Activated CD8-positive, alpha-beta memory T cell treated with anti-CD3 and anti-CD28 coated beads, Interleukin-2, amount 50 U/mL, for 48 hours (primary cell): Measurements from ENCODE around the gene MT1F.
"Not testable (repeated sequence)": the region's sequence is repeated elsewhere in the genome, so short reads cannot be mapped to it uniquely, and the experiment has no call there.

Experiments used
- DNase-seq: peaks from one replicate; pipeline ENCODE4 v3.0.0-alpha.2; 2020

Gene MT1F

DNA sequence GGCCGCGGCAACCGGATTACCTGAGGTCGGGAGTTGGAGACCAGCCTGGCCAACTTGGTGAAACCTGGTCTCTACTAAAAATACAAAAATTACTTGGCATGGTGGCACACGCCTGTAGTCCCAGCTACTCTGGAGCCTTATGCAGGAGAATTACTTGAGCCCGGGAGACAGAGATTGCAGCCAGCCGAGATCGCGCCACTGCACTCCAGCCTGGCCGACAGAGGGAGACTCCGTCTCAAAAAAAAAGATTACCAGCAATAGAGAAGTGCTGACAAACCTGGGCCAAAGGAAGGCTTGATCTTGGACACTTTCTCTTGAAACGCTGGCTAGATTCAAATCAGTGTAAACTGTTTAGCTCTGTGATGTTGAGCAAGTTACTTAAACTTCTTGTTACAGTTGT, 16.2 kb downstream of the MT1F start:
- no peak for DNase-seq

DNA sequence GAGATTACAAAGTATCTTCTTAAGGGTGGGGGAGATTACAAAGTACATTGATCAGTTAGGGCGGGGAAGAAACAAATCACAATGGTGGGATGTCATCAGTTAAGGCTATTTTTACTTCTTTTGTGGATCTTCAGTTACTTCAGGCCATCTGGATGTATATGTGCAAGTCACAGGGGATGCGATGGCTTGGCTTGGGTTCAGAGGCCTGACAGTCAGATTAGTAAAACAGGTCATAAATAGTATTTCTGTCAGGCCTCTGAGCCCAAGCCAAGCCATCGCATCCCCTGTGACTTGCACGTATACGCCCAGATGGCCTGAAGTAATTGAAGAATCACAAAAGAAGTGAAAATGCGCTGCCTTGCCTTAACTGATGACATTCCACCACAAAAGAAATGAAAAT, 16.8 kb downstream of the MT1F start:
- DNase-seq, result not testable (repeated sequence)

DNA sequence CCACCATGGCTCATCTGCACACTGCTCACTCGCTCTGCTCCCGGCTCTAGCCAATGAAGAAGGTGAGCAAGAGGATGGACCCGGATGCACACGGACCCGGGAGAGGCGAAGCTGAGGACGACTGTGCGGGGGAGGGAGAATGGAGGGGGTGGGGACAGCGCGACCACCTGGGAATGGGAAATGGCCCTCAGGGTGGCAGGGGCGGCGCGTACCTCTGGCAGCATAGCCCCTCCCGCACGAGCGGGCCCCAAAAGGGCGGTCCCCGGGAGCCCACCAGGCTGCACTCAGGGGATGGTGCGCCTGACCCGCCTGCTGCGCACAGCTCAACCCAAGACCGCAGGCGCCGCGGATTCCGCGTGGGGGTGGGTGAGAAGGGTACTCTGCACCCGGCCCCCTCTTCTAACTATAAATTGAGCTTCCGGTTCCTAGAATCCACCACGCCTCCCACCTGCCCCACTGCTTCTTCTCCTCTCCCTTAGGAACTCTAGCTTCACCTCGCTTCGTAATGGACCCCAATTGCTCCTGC, 18.0 kb downstream of the MT1F start:
- DNase-seq, result peak; percentile 80

GRCh38 chr16:56677474-56677873, 19.7 kb downstream of the MT1F start:
- DNase-seq, result no peak

- no peak for DNase-seq
Observed at GRCh38 chr16:56679078-56679730, 21.4 kb downstream of the MT1F start.

GRCh38 chr16:56679818-56680217, 22.1 kb downstream of the MT1F start:
- no peak for DNase-seq

DNA sequence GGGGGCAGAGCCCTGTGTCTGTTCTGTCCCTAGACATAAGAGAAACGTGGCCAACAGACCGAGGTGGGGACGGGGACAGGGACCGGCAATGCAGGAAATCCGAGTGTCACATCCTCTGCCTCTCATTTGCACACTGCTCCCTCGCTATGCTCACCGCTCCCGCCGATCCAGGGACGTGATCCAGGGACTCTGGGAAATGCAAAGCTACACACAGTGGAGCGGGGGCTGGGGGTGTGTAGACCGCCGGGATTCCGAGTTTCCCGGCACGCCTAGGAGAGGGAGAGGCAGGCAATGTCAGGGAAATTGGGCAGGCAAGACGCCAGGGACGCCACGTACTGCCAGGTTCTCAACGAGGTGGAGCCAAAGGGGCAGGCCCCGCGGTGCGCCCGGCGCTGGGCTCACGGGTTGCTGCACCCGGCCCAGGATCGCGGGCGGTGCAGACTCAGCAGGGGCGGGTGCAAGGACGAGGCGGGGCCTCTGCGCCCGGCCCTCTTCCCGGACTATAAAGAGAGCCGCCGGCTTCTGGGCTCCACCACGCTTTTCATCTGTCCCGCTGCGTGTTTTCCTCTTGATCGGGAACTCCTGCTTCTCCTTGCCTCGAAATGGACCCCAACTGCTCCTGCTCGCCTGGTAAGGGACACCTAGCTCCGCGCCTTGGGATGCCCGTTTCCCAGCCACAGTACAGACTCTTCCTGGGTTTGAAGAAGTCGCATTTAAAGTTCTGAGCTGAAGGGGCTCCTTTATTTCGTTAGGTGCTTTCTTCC, 24.4 kb downstream of the MT1F start, which contains the start of gene MT1X:
Gene MT1X (plus strand): TSS at position 532 of the 764 bp plus-strand sequence. CDS start 71 bp downstream, at position 603.
- DNase-seq, result peak; percentile 95

DNA sequence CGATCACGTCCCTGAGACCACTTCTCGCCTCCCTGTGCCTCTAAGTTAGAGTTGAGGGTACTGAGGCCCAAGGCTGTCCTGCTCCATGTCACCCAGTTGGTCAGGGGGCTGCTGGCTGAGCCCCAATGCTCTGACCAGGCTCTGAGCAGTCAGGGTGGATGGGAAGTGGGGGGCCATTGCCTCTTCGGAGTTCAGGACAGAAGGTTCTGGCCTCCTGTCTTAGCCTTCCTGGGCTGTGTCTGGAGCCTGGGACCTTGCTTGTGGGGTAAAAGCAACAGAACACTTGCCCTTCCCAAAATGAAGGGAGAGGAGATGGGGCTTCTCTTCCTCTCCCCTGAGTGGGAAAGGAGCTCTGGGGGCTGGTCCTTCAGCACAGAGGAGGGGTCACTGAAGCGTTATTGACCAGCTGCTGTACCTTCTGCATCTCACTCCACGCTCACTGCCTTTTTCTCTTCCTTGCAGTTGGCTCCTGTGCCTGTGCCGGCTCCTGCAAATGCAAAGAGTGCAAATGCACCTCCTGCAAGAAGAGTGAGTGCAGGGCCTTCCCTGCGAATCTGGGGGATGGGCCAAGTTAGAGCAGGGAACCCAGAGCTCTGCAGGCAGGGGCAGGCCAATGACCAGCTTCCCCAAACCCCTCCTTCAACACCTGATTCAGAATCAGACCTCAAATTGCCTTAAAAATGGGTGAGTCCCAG, 25.1 kb downstream of the MT1F start:
- peak; percentile 66 for DNase-seq

- no peak for DNase-seq
Observed at GRCh38 chr16:56683424-56684172, 25.8 kb downstream of the MT1F start.

GRCh38 chr16:56684256-56684925, 26.6 kb downstream of the MT1F start:
- DNase-seq, result no peak

DNA sequence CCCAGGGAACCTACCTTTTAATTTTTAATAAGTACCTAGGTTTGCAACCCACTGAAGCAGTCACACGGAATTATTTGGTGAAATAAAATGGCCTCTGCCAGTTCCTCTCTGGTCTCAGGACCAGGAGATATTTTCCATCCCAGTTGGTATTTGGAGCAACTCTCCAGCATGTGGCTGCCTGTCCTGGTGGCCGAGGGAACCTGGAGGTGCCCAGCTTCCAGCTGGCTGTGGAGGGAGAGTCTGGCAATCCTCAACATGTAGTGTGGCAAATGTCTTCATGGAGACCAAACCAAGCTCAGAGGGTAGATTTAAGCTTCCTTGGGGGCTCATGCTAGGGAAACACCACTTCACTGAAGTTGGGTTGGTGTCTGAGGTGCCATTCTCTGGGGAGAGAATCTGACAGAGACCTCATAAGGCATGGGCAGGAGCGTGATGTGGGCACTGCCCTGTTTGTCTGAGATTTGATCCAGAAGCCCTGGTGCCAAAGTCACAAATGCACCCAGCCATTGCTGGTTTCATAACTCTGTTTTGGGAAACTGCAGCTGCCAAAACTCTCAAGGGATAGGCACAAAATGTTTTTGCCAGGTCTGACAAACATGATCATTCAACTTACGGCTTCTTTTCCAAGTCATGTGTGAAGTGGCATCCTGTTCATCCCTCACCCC, 27.3 kb downstream of the MT1F start:
- DNase-seq, result no peak

DNA sequence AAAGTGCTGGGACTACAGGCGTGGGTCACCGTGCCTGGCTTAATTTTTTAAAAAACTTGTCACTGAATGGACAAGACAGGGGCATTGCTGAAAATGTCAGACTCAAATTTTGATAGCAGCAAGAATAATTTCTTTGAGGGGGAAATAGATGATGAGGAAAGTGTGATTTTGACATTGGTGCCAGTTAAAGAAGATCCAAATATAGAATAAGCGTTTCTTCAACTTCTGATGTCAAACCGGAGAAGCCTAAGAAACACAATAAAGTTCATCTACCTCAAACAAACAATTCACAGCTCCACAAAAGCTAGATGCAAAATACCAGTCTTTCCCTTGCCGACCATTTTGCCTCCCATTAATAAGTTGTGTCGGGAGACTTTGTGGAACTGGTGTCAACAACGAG, 29.0 kb downstream of the MT1F start:
- no peak for DNase-seq

DNA sequence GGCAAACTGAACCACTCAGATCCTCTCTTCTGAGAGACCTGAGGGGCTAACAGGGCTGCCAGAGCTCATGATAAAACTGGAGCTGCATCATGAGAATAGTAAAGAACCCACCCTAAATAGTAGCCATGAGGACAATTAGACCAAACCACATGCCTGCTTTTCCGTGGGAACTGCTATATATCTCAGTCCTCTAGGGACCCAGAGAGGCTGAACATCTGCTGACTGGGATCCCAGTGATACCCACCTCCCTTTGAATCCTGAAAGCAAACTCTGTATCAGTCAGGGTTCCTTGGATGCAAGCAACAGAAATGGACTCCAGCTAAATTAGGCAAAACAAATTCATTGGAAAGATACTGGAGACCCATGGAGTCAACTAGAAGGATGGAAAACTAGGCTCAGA, 31.0 kb downstream of the MT1F start:
- no peak for DNase-seq

GRCh38 chr16:56689171-56689570, 31.4 kb downstream of the MT1F start:
- no peak for DNase-seq

DNA sequence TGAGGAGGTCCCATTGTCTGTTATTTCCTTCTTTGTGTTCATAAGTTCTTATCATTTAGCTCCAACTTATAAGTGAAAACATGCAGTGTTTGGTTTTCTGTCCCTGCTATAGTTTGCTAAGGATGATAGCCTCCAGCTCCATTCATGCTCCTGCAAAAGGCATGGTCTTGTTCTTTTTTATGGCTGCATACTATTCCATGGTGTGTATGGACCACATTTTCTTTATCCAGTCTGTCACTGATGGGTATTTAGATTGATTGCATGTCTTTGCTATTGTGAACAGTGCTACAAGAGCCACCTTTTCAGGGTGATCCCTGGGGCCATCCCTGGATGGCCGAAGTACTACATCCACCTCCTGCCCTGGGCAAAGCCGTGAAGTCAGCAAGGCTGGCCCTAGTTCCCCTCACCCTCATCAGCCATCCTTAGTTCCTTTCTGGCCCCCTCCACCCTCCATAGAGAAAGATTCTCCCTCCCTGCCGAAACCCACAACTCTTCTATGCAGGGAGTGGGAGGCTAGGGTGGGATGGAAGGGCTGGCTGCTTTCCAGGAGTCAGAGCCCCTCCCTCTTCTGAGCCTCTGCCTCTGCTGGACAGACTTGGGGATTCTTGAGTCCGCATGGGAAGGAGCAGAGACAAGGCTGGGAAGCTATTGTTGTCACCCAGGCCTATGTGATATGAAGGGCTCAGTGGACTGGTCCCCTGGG, 32.8 kb downstream of the MT1F start:
- no peak for DNase-seq

- DNase-seq, result no peak
Observed at GRCh38 chr16:56691885-56692284, 34.1 kb downstream of the MT1F start.

DNA sequence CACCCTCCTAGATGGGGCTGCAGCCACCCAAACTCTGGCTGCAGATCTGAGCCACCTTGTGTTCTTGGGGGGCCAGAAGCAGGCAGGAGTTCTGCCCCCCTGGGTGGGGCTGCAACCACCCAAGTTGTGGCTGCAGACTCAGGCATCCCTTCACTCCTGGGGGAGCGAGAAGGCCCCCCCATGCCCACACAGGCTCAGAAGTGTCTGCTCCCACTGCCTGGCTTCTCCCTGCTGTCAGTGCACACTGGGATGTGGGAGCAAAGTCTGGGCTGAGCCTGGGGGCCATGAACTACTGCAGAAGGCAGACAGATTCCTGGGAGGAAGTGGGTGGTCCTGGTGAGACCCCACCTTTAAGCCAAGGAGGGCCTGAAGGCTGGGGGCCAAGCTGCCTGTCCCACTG, 37.5 kb downstream of the MT1F start:
- DNase-seq, result no peak

DNA sequence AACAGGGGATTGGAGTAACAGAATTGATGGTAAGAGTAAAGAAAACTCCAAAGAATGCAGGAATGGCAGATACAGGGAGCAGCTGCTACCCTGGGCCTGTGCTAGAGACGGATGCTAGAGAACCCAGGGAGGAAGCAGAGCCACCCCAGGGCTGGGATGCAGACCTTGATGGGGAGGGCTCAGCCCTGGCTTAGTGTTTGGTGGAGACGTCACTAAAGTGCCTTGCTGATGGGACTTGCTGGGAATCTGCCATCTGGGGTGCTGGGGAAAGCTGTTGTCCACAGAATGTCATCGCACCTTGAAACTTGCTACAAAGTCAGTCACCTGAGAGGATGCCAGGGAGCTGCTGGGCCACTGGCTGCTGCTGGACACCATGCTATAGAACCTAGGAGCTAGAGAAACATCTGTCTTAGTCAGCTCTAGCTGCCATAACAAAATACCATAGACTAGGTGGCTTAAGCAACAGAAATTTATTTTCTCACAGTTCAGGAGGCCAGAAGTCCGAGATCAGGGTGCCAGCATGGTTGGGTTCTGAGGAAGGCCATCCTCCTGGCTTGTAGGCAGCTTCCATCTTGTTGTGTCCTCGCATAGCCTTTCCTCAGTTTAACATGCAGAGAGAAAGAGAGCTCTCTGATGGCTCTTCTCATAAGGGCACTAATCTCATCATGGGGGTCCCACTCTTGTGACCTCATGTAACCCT, 39.8 kb downstream of the MT1F start:
- no peak for DNase-seq

DNA sequence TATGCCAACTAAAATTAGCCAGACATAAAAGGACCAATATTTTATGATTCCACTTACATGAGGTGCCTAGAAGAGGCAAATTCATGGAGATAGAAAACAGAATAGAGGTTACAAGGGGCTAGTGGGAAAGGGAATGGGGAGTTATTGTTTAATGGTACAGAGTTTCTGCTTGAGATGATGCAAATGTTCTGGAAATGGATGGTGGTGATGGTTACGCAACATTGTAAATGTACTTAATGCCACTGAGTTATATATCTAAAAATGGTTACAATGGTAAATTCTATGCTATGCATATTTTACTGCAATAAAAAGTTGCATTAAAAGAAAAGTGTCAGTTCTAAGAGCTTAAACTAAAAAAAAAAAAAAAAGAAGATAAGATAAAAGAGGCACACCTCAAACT, 42.4 kb downstream of the MT1F start:
- no peak for DNase-seq

DNA sequence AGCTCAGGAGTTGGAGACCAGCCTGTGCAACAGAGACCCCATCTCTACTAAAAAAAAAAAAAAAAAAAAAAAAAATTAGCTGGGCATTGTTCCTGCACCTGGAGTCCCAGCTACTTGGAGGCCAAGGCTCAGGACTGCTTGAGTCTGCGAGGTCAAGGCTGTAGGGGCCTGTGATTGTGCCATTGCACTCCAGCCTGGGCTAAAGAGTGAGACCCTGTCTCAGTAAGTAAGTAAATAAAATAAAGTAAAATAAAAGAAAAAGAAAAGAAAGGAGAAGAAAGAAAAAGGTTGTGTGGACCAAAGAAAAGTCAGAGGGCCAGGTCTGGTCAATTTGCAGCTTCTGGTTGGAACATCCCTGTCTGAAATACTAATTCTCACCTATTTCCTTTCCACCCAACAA, 42.9 kb downstream of the MT1F start:
- peak; percentile 17 for DNase-seq
